GM12873 (cell line): ENCODE data around the gene ANKRD18A.

Source experiments
- TF ChIP-seq, protein P1 (sequence below): IDR thresholded peaks from 2 replicates; pipeline ENCODE4 v1.5.1; 2012; ENCODE audit warnings: low read depth, mild to moderate bottlenecking, moderate library complexity, low read length, control low read depth; ENCODE audit not compliant: insufficient read depth; ENCODE audit errors: missing control alignments

The ANKRD18A gene

DNA sequence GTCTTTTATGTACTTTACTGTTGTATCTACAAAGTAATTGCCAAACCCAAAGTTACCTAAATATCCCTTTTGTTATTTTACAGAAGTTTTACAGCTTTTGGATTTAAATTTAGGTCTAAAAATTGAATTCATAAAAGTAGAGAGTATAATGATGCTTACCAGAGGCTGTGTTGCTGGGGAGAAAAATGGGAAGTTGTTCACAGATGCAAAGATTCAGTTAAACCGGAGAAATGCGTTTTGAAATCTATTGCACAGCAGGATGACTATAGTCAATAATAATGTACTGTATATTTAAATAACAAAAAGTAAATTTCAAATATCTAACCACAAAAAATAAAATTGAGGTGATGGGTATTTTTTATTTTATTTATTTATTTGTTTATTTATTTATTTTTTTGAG, 2.6 kb upstream of the ANKRD18A start:
- TF ChIP-seq, protein P1, sequence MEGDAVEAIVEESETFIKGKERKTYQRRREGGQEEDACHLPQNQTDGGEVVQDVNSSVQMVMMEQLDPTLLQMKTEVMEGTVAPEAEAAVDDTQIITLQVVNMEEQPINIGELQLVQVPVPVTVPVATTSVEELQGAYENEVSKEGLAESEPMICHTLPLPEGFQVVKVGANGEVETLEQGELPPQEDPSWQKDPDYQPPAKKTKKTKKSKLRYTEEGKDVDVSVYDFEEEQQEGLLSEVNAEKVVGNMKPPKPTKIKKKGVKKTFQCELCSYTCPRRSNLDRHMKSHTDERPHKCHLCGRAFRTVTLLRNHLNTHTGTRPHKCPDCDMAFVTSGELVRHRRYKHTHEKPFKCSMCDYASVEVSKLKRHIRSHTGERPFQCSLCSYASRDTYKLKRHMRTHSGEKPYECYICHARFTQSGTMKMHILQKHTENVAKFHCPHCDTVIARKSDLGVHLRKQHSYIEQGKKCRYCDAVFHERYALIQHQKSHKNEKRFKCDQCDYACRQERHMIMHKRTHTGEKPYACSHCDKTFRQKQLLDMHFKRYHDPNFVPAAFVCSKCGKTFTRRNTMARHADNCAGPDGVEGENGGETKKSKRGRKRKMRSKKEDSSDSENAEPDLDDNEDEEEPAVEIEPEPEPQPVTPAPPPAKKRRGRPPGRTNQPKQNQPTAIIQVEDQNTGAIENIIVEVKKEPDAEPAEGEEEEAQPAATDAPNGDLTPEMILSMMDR = no peak

DNA sequence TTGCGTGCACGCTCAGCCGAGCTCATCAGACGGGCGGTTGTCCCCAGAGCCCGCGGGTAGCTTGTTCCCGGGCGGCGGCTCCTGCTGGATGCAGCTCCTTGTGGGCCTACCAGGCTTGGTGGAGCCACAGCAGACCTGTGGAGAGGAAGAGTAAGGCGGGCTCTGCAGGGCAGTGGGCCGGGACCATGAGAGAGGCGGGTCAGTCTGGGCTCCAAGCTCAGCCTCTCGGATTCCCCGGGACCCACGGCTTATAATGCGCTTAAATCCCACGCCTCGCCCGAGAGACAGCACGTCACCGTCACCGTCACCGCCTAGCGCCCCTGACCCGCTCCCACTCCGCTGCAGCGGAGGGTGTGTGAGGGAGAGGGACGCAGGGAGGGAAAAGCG, 1.9 kb upstream of the ANKRD18A start:
- TF ChIP-seq, protein P1 = no peak

DNA sequence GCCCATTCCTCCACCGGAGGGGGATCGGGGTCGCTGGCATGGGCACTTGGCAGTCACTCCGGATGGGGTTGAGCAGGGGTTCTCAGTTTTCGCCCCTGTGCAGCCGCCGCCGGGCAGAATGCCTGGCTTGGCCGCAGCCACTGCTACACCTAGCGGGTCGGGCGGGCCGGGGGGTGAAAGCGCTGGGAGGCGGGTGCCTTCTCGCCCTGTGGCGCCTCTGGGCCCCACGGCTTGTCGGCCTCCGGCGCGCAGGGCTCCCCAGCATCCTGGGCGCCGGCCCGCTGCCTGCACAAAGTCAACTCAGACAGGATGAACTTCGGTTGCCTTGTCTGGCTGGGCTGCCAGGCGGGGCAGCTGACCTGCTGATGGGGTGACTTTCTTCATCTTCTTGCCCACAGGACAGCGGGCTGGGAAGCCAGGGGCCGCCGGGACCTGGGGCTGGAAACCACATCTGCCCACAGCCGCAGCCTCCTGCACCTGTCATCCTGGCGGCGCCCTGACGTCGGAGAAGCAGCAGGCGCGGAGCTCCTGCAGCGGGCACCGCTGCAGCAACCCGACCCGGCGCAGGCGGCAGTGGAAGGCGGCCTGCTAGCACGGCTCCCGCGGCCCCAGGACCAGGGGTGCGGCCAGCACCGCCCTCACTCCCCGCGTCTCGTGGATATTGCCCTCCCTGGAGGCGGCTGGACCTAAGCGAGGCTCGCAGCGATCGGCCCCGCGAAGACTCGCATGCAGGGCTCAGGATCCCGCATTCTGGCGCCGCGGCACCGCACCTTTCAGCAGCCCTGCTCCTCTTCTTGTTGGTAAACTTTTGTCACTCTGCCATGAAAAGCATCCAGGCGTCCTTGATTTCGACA, 1.3 kb upstream of the ANKRD18A start:
- TF ChIP-seq, protein P1 = no peak

DNA sequence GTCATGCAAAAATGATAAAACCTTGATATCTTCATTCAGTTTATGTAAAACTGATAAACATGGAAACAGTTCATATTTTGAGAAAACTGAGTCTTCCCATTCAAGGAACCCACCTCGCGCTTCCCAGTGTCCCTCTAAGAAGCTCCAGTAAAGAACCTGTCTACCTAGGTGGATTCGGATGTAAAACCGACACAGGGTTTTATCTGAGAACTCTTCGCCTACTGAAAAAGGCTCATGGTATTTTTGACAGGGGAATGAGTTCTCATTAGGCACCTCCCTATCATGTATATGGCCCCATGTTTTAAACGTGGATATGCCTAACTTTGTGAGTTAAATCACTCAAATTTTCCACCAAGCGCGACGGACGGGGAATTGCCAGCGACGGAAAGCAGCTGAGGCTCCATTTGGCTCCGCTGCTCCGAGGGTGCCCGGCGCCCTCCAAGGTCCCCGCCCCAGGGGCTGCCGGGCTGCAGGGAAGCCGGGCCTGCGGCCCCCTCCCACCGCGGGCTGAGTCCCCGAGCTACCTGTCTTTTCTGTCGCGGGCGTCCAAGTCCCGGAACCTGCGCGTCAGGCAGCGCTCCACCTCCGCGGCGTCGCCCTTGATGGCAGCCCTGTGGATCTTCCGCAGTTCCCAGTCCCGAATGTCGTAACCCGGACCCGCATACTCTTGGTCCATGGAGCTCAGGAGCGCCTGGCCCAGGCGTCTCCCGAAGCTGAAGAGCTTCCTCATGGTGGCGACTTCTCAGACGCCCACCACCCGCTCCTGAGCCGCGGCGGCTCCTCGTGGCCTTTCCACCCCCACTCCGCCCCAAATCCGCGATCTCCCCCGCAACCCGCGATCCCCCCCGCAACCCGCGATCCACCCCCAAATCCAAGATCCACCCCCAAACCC, 594 bp downstream of the ANKRD18A start:
- TF ChIP-seq, protein P1 = no peak

DNA sequence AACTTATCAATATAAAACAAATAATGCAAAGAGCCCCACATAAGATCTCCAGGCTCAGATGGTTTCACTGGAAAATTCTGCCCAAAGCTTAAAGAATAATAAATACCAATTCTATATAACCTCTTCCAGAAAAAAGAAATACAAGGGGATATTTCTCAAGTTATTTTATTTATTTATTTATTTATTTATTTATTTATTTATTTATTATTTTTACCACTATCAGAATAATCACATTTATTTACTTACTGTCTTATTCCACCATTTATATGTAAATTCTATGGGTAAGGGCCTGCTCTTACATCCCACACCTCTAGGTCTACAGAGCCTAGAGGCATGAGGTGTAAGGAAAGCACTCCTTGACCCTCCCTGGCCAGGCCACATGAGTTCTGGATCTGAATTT, 91.1 kb downstream of the ANKRD18A start:
- TF ChIP-seq, protein P1 = no peak

DNA sequence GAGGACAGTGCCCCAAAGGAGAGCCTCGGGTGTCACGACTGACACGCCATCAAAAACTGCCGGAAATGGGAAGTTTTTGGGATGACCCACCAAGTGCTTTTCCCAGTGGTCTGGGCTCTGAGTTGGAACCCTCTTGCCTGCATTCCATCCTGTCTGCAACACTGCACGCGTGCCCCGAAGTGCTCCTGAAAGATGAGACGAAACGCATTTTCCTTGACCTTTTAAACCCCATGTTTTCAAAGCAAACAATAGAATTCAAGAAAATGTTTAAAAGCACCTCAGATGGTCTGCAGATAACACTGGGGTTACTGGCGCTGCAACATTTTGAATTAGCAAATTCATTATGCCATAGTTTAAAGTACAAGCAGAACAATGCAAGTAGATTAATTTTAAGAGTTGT, 92.9 kb downstream of the ANKRD18A start:
- TF ChIP-seq, protein P1 = no peak

DNA sequence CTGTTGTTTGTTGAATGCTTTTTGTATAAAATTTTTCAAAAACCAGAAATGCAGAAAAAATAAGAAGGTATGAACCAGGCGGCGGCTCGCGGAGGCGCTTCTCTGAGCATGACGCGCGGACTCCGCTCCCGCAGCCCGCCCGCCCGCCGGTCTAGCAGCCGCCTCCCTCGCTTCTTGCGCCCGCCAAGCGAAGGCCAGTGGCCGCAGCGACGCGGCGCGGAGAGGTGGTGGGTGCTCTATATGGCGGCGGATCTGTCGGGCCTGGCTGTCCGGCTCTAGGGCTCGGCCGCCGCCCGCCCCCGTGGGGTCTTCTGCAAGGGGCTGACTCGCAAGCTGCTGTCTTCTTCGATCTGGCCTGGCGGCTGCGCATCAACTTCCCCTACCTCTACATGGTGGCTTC, 93.8 kb downstream of the ANKRD18A start:
- TF ChIP-seq, protein P1 = no peak
